ENCODE measurements around the gene ABTB2.
A peak's percentile ranks its signal among the peaks of the same experiment; 100 is the strongest.

Gene ABTB2

DNA sequence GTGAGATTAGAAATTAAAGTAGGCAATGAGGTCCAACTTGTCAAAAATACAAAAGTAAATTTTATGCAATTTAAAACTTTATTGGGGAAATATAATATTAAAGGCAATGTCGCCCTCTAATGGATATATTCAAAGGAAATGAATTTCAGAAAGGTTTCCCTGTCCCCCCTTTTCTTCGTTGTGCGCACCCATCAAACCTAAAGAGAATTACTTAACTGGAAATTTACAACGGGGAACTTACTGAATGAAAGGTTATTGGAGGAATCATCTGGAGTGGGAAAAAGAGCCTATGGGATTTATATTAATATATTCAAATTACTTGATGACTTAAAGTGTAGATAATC, 1.7 kb upstream of the ABTB2 start:
- DNase-seq, result no peak

DNA sequence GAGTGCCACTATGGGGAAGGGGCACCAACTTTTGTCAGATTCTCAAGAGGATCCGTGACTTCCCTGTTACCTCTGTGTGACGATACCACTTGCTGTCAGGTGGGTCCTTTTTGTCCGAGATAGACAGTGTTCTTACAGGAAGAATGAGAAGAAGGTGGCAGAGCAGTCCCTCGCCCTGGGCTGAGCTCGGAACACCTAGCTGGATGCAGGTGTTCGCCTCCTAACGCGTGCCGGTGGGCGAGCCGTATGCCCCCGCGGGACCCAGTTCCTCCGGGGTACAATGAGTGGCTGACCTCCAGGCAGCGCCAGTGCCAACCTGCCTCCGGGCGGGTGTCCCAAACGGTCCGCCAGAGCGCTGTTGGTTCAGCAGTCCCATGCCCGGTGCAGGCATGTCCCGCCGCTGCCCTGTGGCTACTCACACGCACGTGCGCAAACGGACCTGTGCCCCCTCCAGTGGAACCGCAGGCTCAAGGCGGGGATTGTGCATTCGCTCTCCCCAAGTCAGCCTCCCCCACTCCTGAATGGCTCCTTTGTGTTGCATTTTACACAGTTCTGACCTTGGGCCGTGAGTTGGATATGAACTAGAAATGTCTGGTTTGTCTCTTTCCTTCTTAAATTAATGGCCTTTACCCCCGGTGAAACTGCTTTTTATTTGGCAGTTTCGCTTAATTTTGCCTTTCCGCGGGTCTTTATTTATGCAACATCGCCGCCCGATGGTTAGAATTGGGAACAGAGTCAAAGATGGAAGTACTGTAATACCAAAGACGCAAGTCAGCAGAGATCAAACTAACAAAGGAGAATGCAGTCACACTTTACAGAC, 1.1 kb upstream of the ABTB2 start:
- DNase-seq, result peak; percentile 71

DNA sequence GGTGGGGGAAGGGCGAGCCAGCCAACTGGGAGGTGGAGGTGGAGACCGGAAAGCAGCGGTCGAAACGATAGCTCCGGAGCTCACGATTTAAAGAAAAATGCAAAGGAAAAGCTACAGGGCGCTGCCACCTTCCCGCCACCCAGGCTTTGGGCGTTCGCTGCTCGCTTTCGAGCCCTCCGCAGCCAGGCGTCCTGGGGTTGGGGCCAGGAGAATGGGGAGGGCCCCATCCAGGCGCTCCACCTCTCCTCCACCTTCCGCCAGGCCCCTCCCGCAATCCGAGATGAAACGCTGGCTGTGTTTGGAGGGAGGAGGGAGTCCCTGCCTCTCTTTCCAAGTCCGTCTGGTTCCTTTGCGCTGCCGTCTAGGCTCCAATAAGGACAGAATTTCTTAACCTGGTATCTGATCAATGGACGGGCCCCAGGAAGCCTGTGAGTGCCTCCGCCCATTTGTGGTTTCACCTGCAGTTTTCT, 483 bp upstream of the ABTB2 start:
- DNase-seq, result no peak

DNA sequence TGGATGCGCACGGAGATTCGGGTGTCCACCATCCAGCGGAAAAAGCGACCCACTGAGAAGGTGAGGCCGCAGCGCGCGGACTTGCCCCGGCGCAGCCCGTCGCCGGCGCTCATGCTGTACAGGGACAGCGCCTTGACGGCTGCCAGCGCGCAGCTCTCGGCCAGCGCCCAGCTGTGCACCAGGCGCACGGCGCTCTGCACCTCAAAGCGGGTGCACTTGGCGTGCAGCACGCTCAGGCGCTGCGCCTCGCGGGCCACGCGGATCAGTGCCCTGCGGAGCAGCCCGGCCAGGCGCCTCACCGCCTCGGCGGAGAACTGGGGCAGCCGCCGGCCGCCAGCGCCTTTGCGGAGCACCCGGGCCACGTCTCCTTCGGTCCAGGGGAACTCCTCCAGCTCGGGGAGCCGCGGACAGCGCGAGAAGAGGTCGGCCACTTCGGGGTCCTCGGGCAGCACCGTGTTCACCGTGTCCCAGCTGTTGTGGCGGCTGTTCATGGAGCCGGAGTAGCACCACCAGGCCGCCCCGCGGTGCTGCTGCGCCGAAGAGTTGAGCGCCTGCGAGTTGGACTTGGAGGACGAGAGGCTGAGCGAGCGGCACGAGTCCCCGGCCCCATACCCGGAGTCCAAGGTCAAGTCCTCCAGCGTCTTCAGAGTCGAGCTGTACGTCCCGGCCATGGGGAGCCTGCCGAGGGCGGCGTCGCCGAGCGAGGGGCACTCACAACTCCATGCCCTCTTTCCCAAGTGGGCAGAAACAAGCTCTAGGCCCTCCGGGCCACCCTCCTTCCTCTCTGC, 703 bp downstream of the ABTB2 start:
- peak; percentile 44 for DNase-seq

DNA sequence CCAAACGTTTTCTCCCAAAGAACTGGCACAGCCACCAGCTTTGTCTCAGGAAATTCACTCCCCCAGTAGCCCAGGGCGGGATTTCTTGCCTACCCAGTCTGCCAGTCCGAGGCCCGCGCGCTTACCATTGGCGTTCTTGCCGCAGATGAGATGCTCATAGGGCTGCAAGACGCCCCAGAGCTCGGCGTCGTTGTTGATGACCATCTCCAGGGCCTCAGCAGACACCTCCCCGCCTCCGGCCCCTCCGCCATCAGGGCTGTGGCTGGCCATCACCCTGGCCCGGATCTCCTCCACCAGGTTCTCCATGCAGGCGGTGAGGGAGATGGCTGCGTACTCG, 1.3 kb downstream of the ABTB2 start:
- DNase-seq, result no peak

DNA sequence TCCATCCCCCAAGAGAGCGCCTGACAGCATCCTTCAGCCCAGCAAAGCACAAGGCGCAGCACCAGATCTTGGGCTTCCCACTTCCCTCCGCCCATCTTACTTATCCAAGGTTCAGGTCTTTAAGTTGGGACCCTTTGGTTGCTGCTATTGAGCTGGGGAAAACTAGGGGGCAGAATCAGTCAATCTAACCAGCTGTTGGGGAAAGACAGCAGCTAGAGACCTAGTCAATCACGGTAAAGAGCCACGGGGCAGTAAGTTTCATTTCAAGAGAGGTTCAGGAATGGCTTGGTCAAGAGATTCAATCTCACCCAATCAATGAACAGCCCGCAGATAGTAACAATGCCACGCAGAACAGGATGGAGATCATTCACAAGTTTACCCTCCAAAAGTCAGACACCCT, 1.7 kb downstream of the ABTB2 start:
- no peak for DNase-seq

DNA sequence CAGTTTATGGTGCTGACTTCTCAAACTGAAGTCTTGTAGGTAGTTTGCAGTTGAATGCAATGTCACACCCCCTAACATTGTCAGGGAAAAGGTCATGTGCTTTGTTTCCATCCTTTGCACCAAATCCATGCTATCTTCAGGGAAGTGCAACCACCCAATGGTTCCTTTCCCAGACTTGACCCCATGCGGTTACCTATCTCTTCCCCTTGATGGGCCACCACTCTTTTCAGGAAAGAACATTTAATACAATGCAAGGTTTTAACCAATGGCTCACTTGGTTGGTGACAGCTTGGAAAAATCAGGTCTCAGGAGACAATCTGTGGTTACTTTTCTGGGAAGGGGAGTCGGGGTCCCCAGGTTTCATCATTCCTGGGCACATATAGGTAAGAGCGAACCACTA, 2.1 kb downstream of the ABTB2 start:
- no peak for DNase-seq

DNA sequence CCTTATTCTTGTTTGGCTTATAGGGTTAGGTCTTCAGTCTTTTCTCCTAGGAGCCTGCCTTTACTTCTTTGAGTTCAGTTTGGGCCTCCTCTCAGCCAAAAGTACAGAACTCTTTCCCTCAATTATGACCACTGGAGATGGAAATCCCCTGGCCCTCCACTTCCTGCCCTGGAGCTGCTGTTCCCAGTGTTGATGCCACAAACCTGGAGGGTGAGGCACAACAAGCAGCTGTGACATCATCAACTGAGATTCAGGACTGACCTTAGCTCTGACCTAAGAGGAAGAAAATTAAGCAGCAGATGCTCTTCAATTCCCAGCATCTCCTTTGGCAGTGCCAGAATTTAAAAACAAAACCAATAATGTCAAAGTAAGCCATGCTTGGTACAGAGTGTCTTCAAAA, 3.0 kb downstream of the ABTB2 start:
- DNase-seq, result no peak

DNA sequence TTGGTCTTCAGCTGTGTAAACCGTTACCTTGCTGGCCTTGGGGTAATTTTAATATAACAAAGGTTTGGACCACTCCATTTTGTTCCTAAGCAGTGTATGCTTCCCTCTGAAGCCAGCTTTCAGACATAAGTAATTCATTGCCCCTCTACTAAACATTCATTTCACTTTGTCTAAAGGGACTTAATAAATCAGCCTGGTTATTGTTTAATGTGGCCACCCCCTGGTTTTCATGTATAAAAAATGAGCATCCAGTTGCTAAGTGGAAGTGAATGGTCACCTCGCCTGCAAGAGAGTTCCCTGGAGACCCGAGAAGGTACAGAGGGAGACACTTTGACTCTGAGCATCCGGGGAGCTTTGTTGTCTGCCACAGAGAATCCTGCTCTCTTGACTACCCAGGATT, 3.9 kb downstream of the ABTB2 start:
- DNase-seq, result no peak

DNA sequence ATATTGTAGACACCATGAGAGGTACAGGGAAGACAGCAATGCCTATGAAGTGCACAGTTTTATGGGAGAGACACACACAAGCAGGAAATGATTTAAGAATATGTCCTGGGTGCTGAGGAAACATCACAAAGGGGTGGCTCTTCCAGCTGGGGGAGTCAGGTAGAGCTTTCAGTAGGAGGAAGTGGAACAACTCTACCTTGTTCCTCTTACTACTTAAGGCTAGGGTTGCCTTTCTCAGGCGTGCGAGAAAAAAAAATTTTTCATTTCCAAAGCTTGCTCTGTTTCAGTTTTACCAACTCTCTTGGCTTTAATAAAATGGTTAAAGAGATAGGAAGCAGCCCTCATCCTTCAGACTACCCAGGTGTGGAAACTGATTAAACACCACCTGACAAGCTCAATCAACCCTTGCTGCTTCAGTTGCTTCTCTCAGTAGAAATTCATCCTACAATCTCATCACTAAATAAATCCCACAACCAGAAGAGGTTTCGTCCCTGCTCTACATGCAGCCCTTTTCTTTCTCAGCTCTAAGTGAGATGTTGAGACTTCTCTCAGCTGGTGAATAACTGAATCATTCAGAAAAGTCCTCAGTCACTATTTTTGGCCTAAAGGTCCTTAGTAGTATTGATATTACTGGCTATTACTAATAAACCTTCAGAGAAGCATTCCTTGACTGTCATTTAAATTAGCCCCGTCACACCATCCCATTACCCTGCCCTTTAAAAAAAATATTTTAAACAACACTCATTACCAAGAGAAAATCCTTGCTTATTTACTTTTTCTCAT, 5.9 kb downstream of the ABTB2 start:
- DNase-seq, result no peak

DNA sequence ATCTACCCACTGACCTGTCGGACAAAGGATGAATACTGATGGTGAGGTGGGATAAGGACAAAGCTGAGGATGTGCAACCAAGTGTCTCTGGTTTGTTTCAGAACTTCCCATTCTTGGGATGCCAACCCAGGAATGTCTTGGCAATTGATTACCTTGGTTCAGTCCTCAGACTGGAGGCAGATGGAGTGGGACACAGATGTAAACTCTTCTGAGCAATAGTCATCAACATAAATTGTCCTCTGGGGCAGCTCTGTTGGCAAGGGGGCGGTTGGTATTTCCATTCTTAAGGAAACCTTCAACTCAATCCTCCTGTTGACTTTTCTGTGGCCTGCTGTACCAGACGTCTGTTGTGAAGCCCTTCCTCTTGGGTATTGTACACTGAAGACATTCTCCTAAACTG, 6.8 kb downstream of the ABTB2 start:
- DNase-seq, result no peak

DNA sequence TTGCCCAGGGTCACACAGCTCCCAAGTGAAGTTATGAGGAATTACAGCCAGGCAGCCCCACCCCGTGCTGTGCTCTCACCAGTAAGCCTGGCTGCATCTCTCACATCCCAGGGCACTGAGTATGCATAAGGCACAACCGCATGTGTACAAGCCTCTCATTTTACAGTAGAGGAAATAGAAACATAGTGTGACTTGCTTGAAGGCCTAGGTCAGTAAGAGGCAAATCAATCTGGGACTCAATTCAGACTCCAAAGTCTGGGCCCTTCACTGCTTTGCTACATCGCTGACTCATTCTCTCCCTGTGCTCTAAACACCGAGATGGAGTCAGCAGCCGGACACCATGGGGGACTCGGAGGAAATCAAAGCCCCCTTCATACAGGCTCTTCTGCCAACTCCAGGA, 7.9 kb downstream of the ABTB2 start:
- no peak for DNase-seq

DNA sequence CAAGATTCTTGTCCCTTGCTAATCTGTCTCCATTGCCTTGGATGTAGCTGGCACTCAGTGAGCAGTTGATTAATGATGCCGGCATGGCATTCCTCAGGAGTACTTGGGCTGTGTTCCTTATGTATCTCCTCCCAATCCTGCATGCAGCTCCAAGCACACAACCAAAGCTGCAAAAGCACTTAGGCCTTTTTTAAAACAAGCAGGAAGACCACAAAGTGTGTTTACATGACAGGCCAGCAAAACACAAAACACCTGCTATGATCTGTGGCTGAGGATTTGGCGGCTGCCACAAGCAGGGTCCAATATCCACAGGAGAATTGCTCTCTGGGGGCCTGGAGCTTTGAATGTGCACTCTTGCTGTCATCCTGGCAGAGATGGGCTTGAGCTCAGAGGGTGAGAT, 8.9 kb downstream of the ABTB2 start:
- no peak for DNase-seq

DNA sequence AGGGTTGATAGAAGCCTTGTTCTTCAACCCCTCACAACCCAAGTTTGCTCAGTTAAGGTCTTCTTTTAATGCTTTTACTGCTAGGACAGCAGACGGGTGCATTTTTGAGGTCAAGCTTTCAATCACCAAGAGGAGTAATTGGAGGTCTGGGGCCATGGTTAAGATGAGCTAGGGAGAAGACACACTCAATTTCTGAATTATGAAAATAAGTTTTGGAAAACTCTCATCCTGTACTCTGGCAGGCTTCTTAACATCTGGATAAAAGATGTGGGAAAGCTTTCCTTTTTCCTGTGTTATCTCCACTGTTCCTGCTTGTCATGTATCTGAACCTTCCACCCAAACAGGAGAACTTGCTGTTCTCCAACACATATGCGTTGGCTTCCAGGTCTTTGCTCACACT, 9.7 kb downstream of the ABTB2 start:
- DNase-seq, result no peak

DNA sequence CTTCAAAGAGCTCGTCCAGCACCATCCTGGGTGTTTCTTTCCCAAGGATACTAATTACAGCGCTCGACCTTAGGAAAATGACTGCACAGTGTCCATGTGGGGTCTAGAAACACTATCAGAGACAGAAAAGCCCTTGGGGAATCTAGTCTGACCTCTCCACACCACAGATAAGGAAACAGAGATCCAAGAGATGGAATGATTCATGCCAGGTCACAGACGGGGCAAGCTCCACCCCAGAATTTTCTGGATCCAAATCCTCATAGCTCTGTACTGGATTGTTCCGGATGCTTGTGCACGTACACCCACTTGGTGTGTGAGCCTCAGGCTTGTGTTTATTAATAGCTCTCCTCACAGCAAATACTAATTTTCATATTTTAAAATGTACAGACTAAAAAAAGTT, 11.3 kb downstream of the ABTB2 start:
- no peak for DNase-seq

DNA sequence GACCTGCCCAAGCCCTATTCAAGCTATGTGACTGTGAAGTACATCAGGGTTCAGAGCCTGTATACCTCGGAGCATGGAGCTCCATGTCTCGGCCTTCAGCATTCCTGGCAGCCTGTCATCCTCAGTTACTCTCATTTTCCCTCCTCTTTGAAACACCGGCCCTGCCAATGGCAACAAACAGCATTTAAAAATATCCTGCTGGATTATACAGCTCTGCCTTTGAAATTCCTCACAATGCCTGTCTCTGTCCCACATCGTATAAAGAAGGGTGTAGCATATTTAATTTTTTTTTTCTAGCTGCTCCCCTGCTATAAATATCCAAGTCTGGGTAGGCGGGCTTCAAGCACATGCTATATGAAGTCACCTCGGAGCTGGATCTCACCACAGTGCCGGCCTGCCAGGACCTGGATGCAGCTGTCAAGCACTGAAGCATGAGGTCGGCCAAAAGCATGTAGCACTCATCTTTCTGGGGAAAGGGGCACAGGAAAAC, 11.8 kb downstream of the ABTB2 start:
- no peak for DNase-seq

DNA sequence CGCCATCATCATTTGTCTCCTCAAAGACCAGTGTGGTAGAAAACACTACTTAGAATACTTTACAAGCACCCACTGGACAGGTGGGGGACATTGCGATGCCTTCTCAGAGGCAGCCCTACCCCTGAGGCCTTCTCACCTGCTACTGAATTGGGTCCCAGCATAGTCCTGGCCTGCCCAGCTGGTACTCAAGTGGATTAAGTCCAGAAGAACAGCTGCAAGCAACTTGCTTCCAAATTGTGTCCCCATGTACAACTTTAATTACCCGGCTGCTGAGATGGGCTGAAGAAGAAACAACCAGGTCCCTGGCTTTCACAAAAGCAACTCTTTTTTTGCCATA, 12.3 kb downstream of the ABTB2 start:
- DNase-seq, result no peak

DNA sequence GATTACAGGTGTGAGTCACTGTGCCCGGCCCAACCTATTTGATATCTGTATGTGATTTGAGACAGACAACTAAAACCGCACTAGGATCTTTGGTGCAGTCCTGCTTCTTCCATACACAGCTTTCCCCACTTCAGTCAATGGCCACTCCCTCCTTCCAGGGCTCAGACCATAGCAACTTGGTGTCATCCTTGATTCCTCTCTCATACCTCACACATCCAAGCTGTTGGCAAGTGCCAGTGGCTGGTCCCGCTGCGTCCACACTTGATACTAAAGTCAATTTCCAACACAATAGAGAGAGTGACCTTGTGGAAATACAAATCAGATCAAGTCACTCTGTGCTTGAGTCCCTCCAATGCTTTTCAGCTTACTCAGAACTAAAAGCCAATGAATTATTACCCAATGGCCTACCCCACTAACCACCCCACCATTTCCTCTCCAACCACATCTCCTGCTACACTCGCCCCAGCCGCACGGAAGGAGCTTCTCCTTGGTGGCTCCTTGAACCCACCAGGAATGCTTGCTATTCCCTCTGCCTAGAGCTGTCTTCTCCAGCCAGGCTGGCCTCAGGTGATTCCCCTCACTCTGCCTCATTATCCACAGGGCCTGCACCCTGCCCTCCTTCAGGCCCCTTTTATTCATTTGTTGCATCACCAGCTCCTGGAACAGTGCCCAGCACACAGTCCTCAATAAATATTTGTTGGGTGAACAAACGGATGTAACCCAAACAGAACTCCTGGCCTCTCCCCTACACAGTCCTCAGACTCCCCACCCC, 12.9 kb downstream of the ABTB2 start:
- no peak for DNase-seq

DNA sequence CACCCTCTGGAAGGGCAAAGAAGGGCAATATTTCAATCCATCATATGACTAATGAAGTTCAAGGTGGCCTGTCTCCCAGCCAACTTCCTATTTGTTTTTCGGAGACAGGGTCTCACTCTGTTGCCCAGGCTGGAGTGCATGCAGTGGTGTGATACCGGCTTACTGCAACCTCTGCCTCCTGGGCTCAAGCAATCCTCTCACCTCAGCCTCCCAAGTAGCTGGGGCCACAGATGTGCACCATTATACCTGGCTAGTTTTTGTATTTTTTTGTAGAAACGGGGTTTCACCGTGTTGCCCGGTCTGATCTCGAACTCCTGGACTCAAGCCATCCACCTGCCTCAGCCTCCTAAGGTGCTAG, 13.4 kb downstream of the ABTB2 start:
- no peak for DNase-seq

DNA sequence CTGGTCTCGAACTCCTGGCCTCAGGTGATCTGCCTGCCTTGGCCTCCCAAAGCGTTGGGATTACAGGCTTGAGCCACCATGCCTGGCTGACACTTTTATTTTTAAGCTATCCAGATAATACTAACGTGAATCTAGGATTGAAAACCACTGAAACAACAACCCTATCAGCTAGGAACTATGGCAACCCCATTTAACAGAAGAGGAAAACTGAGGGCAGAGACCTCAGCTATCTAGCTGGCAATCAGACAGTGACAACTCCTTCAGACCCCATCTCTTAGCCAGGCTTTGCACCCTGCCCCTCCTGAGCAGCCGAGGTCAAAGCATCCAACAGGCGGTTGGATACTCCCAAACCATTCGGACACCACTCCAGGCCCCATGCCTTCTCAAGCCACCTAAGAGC, 14.1 kb downstream of the ABTB2 start:
- no peak for DNase-seq

DNA sequence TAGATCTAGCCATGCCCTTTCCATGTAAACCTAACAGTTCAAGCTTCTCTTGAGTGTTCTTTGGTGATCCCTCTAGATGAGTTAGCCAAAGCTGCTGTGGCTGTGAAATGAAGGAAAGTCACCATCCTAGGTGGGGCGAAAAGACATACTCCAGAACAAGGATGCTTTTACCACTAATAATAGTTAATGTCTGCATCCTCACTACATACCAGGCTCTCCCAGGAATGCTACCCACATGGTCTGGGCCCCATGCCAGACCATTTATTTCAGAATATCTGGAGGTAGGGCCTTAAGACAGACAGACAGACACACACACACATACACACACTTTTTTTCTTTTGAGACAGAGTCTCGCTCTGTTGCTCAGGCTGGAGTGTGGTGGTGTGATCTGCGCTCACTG, 14.7 kb downstream of the ABTB2 start:
- DNase-seq, result no peak

DNA sequence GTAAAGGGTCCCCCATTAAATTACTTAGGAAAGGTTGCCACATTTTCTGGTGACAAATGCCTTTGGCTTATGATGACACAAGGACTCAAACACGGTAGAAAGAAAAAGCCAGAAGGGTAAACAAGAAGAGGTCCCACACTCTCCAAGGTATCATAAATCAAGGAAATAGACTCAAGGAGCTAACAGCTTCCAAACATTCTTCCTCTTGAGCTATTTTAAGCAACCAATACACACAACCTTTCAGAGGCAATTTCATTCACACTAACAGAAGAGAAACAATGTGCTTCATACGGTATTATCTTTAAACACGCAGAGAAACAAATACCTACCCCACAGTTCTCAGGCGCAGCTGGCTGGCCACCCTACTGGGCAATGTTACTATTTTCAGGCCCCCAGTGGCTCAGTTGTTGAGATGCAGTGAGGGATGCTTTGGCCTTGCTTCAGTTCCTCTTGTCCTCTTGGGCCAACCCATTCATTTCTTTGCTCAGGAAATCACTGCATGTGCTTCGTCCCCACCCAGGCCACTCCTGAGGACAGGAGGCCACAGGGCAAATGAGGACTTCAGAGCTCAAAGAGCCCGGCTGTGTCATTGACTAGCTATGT, 15.8 kb downstream of the ABTB2 start:
- DNase-seq, result no peak

DNA sequence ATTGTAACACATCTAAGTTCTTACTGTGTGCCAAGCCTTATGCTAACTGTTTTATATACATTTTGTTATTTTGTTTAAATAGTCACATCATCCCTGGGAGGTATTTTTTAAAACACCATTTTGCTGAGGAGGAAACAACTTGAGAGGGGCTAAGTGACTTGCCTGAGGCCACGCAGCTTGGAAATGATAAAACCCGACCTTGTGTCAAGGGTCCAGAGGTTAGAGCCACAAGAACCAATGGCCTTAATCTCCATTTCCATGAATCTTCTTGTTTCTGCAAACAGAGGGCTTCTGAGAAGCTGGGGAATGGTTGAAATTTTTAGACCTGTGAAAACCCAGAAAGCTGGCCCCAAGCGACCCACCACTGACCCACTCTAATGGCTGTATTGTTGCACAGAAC, 16.7 kb downstream of the ABTB2 start:
- DNase-seq, result no peak
